T-helper 17 cell (primary cell): ENCODE measurements around the gene IQSEC3. TPM values are rescaled to one million over a fixed set of nuclear protein-coding genes. Genes with fewer than 3 reads are reported as not detected.

Experiments
- ATAC-seq: fragments of 150-1000 bp; cut with Tn5 transposase; 2 replicates; pipeline ENCODE4 v1.10.0; 2021; ENCODE audit warnings: mild to moderate bottlenecking, moderate library complexity
- DNase-seq, 3 donors: peaks; one replicate each; pipeline versions ENCODE4 v3.0.0 to v3.0.0-alpha.2; 2020 to 2021
- H3K9me3 ChIP-seq: one replicate; pipeline ENCODE4 v1.7.0; 2013; ENCODE audit warnings: low read length, mild to moderate bottlenecking; ENCODE audit not compliant: control insufficient read depth, poor library complexity, severe bottlenecking
- H3K27ac Mint-ChIP-seq: one replicate; pipeline ENCODE4 v1.8.0; 2022; ENCODE audit warnings: mild to moderate bottlenecking, moderate library complexity, mixed read lengths
- H3K27me3 Mint-ChIP-seq: one replicate; pipeline ENCODE4 v1.8.0; 2022; ENCODE audit warnings: mixed read lengths
- H3K36me3 Mint-ChIP-seq: one replicate; pipeline ENCODE4 v1.8.0; 2022; ENCODE audit warnings: low read depth, mixed read lengths
- H3K4me1 Mint-ChIP-seq: one replicate; pipeline ENCODE4 v1.8.0; 2022; ENCODE audit warnings: mild to moderate bottlenecking, mixed read lengths
- H3K4me3 Mint-ChIP-seq: one replicate; pipeline ENCODE4 v1.8.0; 2022; ENCODE audit warnings: mild to moderate bottlenecking, moderate library complexity, mixed read lengths
- total RNA-seq, 4 donors: library from RNA in 2 of 4; stranded (reverse) in 2 of 4; gene quantifications; one replicate each; pipeline ENCODE4 v1.2.3 and lab custom pipeline; 2022 to 2026

IQSEC3 gene
- total RNA-seq, 2 donors from 2014 or later = 0.29 to 0.60 TPM

DNA sequence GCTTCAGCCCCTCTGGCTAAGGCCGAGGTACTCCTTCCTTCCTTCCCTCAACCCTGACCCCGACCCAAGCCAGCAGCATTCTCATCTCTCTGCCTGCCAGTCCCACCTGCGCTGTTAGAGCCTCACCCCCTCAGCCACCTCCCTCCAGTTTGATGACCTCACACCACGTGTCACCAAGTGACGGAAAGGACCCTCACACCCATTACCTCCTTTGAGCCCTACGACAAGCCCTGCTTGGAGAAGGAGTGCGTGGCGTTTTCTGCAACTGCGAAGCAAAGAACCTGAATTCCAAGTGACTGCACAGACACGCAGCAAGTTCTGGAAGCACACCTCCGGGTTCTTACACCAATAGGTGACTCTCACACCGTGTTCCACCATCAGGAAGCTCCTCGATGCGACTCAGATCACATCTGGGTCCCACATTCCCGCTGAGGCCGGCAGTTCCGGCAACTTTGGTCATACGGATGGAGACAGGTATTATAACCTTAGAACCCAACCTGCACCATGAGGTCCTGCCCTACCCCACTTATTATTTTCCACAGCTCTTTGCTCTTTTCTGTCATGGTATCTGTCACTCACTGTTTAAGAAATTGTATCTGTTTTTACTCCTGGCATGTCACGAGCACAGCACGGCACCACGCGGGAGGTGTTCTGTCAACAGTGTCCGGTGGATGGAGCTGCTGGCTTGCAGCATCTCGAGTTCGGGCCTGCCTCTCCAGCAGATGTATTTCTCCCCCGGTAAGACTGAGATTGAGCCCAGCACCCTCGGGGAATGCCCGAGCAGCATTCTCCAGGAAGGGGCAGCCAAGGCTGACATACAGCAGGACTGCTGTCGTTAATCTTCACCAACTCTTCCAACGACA lies 152.4 kb downstream of the IQSEC3 start:
- Mint-ChIP-seq H3K27ac (no peak overlapping the region), H3K27me3 (peaks cover 50% of the 10 kb centered on the region), H3K36me3 (peaks cover 2% of the 10 kb centered on the region), H3K4me3 (no peak overlapping the region), H3K4me1 (no peaks in the 10 kb centered on the region)
- H3K9me3 ChIP-seq = no peaks in the 10 kb centered on the region
- no peak for ATAC-seq
- DNase-seq = no peak

DNA sequence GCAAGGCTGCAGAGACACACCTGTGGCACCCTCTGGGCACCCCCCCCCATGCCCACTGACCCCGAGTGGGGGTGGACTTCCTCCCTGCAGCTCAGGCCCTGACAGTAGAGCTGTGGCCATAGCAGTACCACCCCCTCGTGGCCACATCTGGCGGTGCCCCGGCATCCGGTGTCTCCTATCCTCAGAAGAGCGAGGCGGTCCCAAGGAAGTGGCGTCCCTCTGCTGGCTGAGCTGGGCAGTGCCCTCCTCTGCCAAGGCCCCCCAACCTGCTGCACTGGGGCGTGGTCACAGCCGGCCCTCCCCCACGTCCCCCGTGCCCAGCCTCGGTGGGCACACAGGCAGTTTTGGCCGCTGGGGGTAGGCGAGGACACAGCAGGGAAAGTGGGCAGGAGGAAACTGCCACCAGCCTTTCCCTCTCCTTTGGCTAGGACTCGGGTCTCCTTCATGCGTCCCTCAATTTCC lies 153.4 kb downstream of the IQSEC3 start:
- DNase-seq (peak in 1 of 3 donors; percentile 12), ATAC-seq (peak; percentile 78)
- Mint-ChIP-seq H3K27ac (no peak overlapping the region), H3K36me3 (peaks cover 2% of the 10 kb centered on the region), H3K27me3 (peaks cover 48% of the 10 kb centered on the region), H3K4me1 (no peaks in the 10 kb centered on the region), H3K4me3 (no peak overlapping the region)
- no peaks in the 10 kb centered on the region for H3K9me3 ChIP-seq

DNA sequence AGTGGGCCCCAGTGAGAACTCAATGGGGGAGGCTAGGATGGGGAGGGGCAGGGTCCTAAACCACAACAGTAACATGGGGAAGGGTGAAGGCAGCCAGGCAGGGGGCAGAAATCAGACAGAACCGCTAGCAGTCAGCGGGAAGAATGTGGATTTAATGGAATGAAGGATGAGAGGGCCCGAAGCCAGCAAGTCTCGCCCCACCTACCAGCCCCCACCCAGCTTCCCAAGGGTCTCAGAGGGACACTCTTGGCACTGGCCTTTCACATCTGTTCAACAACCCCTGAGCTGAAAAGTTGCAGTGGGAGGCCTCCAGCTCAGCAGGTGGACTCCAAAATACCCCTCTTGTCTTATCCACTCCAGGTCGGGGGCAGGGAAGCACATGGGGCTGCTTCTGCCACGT lies 153.9 kb downstream of the IQSEC3 start:
- no peak overlapping the region for H3K4me3 Mint-ChIP-seq
- H3K36me3 Mint-ChIP-seq = peaks cover 2% of the 10 kb centered on the region
- DNase-seq (no peak), ATAC-seq (no peak)
- peaks cover 48% of the 10 kb centered on the region for H3K27me3 Mint-ChIP-seq
- H3K4me1 Mint-ChIP-seq = no peaks in the 10 kb centered on the region
- H3K27ac Mint-ChIP-seq = no peak overlapping the region
- H3K9me3 ChIP-seq = no peaks in the 10 kb centered on the region

DNA sequence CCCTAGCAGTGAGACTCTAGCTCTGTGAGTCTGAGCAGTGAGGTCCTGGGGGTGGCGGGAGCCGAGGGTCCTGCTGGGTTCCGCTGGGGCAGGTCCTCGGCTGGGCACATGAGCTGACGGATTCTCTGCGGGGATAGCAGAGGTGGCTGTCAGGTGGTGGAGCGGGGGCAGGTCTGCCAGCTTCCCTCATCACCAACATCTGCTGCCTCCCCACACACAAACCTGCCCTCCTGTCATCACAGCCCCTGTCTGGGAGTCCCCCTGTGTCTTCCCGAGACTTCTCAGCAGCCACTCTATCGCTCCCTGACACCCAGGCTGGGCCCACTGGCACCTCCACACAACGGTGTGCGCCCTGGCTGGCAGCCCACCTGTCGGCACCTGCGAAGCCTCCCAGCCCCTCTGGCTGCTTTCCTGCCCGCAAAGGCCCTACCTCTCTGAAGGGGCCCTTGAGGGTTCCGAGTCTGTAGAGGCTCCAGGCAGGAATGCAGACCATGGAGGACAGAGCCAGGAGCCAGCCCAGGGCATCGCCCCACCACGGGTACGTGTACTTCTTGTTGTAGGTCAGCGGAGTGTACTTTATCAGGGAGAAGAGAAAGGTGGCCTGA lies 154.5 kb downstream of the IQSEC3 start:
- H3K27me3 Mint-ChIP-seq = peaks cover 48% of the 10 kb centered on the region
- H3K9me3 ChIP-seq = no peaks in the 10 kb centered on the region
- ATAC-seq = no peak
- H3K36me3 Mint-ChIP-seq = peaks cover 2% of the 10 kb centered on the region
- H3K4me1 Mint-ChIP-seq = no peaks in the 10 kb centered on the region
- H3K27ac Mint-ChIP-seq = no peak overlapping the region
- no peak for DNase-seq
- H3K4me3 Mint-ChIP-seq = peak overlapping the region; percentile 7

DNA sequence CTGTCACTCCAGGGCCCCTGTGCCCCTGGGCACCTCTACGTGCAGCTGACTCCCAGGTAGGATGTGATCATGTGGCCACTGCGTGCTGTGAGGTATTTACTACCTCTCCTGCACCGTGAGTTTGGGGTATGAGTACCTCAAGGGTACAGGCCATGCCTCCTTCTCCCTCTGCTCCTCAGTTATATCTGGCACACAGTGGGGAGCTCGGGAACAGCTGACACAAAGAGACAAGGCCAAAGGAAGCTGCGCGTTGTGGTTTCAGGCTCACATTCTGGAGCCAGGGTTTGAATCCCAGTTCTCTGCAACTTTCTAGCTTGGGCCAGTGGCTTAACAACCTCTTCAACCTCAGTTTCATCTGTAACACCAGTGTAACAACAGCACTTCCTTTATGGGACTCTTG lies 155.2 kb downstream of the IQSEC3 start:
- H3K4me1 Mint-ChIP-seq = no peaks in the 10 kb centered on the region
- H3K27ac Mint-ChIP-seq = no peak overlapping the region
- H3K36me3 Mint-ChIP-seq = peaks cover 2% of the 10 kb centered on the region
- ATAC-seq (no peak), DNase-seq (no peak)
- no peak overlapping the region for H3K4me3 Mint-ChIP-seq
- no peaks in the 10 kb centered on the region for H3K9me3 ChIP-seq
- H3K27me3 Mint-ChIP-seq = peaks cover 52% of the 10 kb centered on the region

DNA sequence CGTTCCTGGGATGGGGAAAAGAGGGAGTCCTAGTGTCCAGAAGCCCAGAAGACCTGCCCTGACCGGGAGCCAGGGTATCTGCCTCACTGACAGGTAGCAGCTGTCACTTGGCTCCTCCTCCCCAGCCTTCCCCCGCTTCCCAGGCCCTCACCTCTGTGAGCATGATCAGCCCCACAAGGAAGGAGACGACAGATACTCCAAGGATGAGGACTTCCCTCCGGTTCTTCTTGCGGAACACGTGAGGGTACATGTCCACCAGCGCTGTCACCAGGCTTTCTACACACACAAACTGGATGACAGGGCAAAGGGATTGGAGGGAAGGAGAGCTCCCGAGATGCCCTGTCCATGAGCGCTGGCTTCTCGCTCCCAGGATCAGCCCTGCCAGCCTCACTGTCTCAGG lies 157.3 kb downstream of the IQSEC3 start:
- Mint-ChIP-seq H3K4me3 (no peak overlapping the region), H3K36me3 (peaks cover 4% of the 10 kb centered on the region), H3K27me3 (peaks cover 53% of the 10 kb centered on the region), H3K4me1 (peaks cover 2% of the 10 kb centered on the region), H3K27ac (no peak overlapping the region)
- H3K9me3 ChIP-seq = no peaks in the 10 kb centered on the region
- ATAC-seq (no peak), DNase-seq (no peak)

DNA sequence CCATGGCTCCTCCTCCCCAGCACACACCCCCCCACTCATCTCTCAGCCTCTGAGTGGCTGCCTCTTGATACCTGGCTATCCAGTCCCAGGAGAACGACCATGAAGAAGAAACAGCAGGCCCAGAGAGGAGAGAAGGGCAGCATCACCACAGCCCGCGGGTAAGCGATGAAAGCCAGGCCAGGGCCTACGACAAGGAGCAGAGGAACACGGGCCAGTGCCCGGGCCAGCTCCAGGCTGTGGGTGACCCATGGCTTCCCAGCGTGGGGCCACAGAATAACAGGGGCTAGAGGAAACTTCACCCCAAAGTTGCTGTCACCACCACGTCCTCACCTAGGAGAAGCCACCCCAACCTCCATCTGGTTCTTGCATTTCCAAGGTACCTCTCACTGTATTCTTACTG lies 157.8 kb downstream of the IQSEC3 start:
- Mint-ChIP-seq H3K36me3 (peaks cover 2% of the 10 kb centered on the region), H3K4me3 (no peak overlapping the region), H3K27me3 (peaks cover 53% of the 10 kb centered on the region), H3K27ac (no peak overlapping the region), H3K4me1 (peaks cover 2% of the 10 kb centered on the region)
- H3K9me3 ChIP-seq = no peaks in the 10 kb centered on the region
- DNase-seq (no peak), ATAC-seq (no peak)

DNA sequence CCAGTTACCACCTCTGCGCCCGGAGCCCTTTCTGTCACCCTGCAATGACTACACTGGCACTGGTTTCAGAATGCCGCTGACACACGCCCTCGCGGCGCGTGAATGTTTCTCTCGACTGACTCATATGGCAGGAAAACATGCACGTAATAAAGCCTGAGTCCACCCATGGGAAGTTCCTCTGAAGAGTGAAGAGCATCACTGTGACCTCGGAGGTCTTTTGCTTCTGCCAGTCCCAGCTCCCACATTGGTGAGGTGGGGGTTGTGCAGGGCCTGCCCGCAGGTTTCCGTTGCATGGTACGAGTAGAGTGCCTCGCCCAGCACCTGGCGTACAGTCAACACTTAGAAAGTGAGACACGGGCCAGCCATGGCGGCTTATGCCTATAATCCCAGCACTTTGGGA lies 158.4 kb downstream of the IQSEC3 start:
- no peak overlapping the region for H3K4me3 Mint-ChIP-seq
- H3K27ac Mint-ChIP-seq = no peak overlapping the region

DNA sequence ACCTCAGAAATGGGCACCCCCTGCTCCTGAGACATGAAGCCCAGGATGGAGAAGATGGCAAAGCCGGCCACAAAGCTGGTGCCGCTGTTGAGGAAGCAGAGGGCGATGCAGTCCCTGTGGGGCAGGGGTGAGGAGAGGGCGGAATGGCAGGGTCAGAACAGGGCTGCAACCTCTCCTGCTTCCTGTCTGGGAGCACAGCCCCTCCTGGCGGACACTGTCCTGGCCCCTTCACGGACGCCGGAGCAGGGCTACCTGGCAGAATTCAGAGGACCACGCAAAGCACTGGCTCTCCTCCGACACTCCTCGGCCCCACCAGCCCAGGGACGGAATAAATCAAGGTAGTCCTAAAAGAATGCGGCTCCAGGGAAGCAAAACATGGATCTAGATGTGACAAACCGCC lies 159.8 kb downstream of the IQSEC3 start:
- peaks cover 2% of the 10 kb centered on the region for H3K4me1 Mint-ChIP-seq
- H3K27ac Mint-ChIP-seq = no peak overlapping the region
- no peak overlapping the region for H3K4me3 Mint-ChIP-seq
- H3K36me3 Mint-ChIP-seq = peaks cover 2% of the 10 kb centered on the region
- no peaks in the 10 kb centered on the region for H3K9me3 ChIP-seq
- H3K27me3 Mint-ChIP-seq = peaks cover 61% of the 10 kb centered on the region
- ATAC-seq = no peak
- no peak for DNase-seq

More for the DNA sequence above, 158.4 kb downstream of the IQSEC3 start:
- ATAC-seq (no peak), DNase-seq (no peak)
- H3K27me3 Mint-ChIP-seq = peaks cover 57% of the 10 kb centered on the region
- peaks cover 2% of the 10 kb centered on the region for H3K4me1 Mint-ChIP-seq
- H3K36me3 Mint-ChIP-seq = peaks cover 2% of the 10 kb centered on the region
- H3K9me3 ChIP-seq = no peaks in the 10 kb centered on the region

DNA sequence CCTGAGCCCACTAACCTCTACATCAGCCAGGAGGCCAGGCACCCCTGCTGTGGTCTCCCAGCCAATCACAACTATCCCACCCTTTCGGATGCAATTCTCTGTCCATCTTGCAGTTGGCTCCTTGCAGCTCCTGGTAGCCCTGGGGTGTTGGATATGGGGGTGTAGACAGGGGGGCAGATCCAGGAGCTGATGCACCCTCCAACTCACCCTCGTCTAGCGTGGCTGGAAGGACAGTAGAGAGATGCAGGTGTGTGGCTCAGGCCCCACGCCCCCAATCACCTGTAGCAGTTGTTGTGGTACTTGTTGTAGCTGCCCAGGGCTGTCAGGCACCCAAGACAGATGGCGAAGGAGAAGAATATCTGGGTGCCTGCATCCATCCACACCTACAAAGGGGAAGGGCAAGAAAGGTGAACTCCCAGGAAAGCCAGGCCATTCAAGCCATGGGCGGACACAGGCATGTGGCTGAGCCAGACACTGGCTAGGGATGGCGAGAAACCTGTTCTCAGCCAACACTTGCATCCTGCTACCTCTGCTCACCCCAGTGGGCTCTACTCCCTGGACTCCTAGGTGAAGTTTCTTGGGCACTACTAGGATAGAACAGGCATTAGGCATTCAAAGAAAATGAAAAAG lies 160.8 kb downstream of the IQSEC3 start:
- peaks cover 59% of the 10 kb centered on the region for H3K27me3 Mint-ChIP-seq
- DNase-seq = no peak
- H3K27ac Mint-ChIP-seq = no peak overlapping the region
- no peaks in the 10 kb centered on the region for H3K9me3 ChIP-seq
- peaks cover 2% of the 10 kb centered on the region for H3K36me3 Mint-ChIP-seq
- peaks cover 2% of the 10 kb centered on the region for H3K4me1 Mint-ChIP-seq
- no peak for ATAC-seq
- no peak overlapping the region for H3K4me3 Mint-ChIP-seq

Other genes with a start within 250 kb of the IQSEC3 start
- gene SLC6A12, start 147.4 kb downstream of the IQSEC3 start, total RNA-seq = not detected
- gene SLC6A13, start 196.1 kb downstream of the IQSEC3 start, total RNA-seq = under 1 TPM; 0.26 to 0.72 TPM